Thymus (tissue), 14 donors: Measurements from ENCODE around the gene PSMD14. TPM values are rescaled to one million over a fixed set of nuclear protein-coding genes. Genes with fewer than 3 reads are reported as not detected.
"Not testable (repeated sequence)": the region's sequence is repeated elsewhere in the genome, so short reads cannot be mapped to it uniquely, and the experiment has no call there.

Experiments
- DNase-seq, 9 donors: peaks; one replicate each; pipeline ENCODE4 v3.0.0-alpha.2; 2013; ENCODE audit warnings: low spot score in 9 of 9, low read depth in 6 of 9, missing footprints in 1 of 9
- H3K27ac ChIP-seq, 2 donors: one replicate each; pipeline ENCODE4 v1.5.1; 2013; ENCODE audit warnings: control low read depth in 1 of 2, low read depth in 1 of 2, low read length in 1 of 2, mild to moderate bottlenecking in 1 of 2, moderate library complexity in 1 of 2
- H3K27me3 ChIP-seq, 2 donors: one replicate each; pipeline ENCODE4 v1.5.1; 2013; ENCODE audit warnings: low read length in 1 of 2; ENCODE audit not compliant: control insufficient read depth in 2 of 2, insufficient read depth in 1 of 2
- H3K36me3 ChIP-seq, 2 donors: one replicate each; pipeline ENCODE4 v1.5.1; 2013; ENCODE audit warnings: low read length in 1 of 2, mild to moderate bottlenecking in 1 of 2, moderate library complexity in 1 of 2; ENCODE audit not compliant: control insufficient read depth in 2 of 2, insufficient read depth in 2 of 2
- H3K4me1 ChIP-seq, 2 donors: one replicate each; pipeline ENCODE4 v1.5.1; 2013; ENCODE audit warnings: low read length in 2 of 2; ENCODE audit not compliant: control insufficient read depth in 2 of 2, insufficient read depth in 2 of 2
- H3K4me3 ChIP-seq, 2 donors: one replicate each; pipeline ENCODE4 v1.5.1; 2013; ENCODE audit warnings: low read length in 2 of 2, control low read depth in 1 of 2, mild to moderate bottlenecking in 1 of 2
- H3K9me3 ChIP-seq, 2 donors: one replicate each; pipeline ENCODE4 v1.5.1; 2013; ENCODE audit warnings: low read length in 1 of 2, mild to moderate bottlenecking in 1 of 2; ENCODE audit not compliant: control insufficient read depth in 2 of 2, insufficient read depth in 1 of 2
- whole genome bisulfite sequencing: extraction: QIAGEN DNeasy Blood & Tissue Kit; methylation state at CpG from one replicate; pipeline ENCODE4 v1.1.7; 2013; 5-methylcytosine and 5-hydroxymethylcytosine counted together
- long read RNA-seq, 10 donors: transcript quantifications; one replicate each; lab custom pipeline, GENCODE V29; 2026
- polyA plus RNA-seq: library from polyadenylated mRNA; stranded (reverse); fragments of 200-250 nt; gene quantifications from one replicate; pipeline ENCODE4 v1.2.3, GENCODE V29; 2013
- total RNA-seq: library from RNA; stranded (reverse); fragments of 120-200 nt; gene quantifications from one replicate; pipeline ENCODE4 v1.2.4, GENCODE V29; 2013
- donor health status: healthy.

PSMD14 gene
- total RNA-seq (67.4 TPM), polyA plus RNA-seq (37.9 TPM)
- long read RNA-seq, donor 1, transcript PSMD14-201 (12 exons, 1,954 nt): major isoform, 7 of 7 reads
- long read RNA-seq, donor 1, partial matches to known transcripts: 0 of 7 reads
- long read RNA-seq, donor 1, other reads (novel, unspliced or antisense): 0 of 7 reads
- long read RNA-seq, donor 2, full-length matches to known transcripts: 62 of 161 reads
- long read RNA-seq, donor 2, partial matches to known transcripts: 99 of 161 reads
- long read RNA-seq, donor 2, other reads (novel, unspliced or antisense): 0 of 161 reads
- long read RNA-seq, donor 3, full-length matches to known transcripts: 61 of 61 reads
- long read RNA-seq, donor 3, partial matches to known transcripts: 0 of 61 reads
- long read RNA-seq, donor 3, other reads (novel, unspliced or antisense): 0 of 61 reads
- long read RNA-seq, donor 4, full-length matches to known transcripts: 20 of 20 reads
- long read RNA-seq, donor 4, partial matches to known transcripts: 0 of 20 reads
- long read RNA-seq, donor 4, other reads (novel, unspliced or antisense): 0 of 20 reads
- long read RNA-seq, donor 5, full-length matches to known transcripts: 55 of 61 reads
- long read RNA-seq, donor 5, partial matches to known transcripts: 6 of 61 reads
- long read RNA-seq, donor 5, other reads (novel, unspliced or antisense): 0 of 61 reads
- long read RNA-seq, donor 6, full-length matches to known transcripts: 34 of 39 reads
- long read RNA-seq, donor 6, partial matches to known transcripts: 0 of 39 reads
- long read RNA-seq, donor 6, other reads (novel, unspliced or antisense): 5 of 39 reads
- long read RNA-seq, donor 7, full-length matches to known transcripts: 34 of 34 reads
- long read RNA-seq, donor 7, partial matches to known transcripts: 0 of 34 reads
- long read RNA-seq, donor 7, other reads (novel, unspliced or antisense): 0 of 34 reads
- long read RNA-seq, donor 8, transcript PSMD14-201 (12 exons, 1,954 nt): major isoform, 12 of 12 reads
- long read RNA-seq, donor 8, partial matches to known transcripts: 0 of 12 reads
- long read RNA-seq, donor 8, other reads (novel, unspliced or antisense): 0 of 12 reads
- long read RNA-seq, donor 9, transcript PSMD14-201 (12 exons, 1,954 nt): major isoform, 27 of 28 reads
- long read RNA-seq, donor 9, partial matches to known transcripts: 0 of 28 reads
- long read RNA-seq, donor 9, other reads (novel, unspliced or antisense): 0 of 28 reads
- long read RNA-seq, donor 10, transcript PSMD14-201 (12 exons, 1,954 nt): major isoform, 31 of 32 reads
- long read RNA-seq, donor 10, partial matches to known transcripts: 0 of 32 reads
- long read RNA-seq, donor 10, other reads (novel, unspliced or antisense): 0 of 32 reads

DNA sequence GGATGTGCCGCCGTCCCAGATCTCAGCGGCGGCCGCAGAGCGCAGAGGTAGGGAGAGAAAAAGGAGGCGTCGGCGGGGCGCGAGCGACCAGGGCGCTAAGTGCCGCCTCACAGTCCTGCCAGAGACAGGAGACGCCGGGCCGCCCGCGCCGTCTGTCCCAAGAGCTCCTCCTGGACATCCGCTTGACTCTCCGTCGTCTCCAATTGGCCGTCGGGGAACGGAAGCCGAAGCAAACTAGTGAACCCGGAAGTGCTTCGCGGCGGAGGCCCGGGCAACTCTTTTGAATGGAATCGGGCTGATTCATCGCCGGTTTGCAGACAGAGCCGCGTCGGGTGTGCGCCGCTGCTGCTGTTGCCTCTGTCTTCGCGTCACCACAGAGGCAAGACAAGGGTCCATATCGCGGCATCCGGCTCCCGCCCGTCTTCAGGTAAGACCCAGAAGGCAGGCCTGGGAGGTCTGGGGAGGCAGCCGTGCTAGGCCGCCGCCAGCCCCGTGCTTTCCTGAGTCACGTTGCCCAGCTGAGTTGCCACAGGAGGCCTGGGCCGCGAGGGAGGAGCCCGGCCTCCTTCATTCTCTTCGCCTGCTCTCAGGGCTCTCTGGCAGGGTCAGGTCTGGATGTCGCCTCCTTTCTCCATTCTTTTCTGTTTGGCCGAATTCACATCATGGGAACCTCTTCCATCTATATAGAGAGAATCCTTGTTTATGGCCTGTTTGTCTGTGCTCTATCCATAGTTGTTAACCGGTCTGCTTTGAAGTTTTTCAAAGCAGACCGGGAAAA is at the start of gene PSMD14:
Gene PSMD14 (plus strand): TSS at position 248 of the 778 bp plus-strand sequence. CDS start 10,401 bp downstream, outside the sequence.
- Histone ChIP-seq H3K4me1 (peaks cover 3 to 4% of the 10 kb centered on the region in 2 donors), H3K27me3 (no peaks in the 10 kb centered on the region), H3K27ac (peak within 1 kb of the TSS; percentile 88 to 89), H3K36me3 (peaks cover 0 to 5% of the 10 kb centered on the region in 2 donors), H3K4me3 (peak within 1 kb of the TSS; percentile 72 to 90), H3K9me3 (no peaks in the 10 kb centered on the region)
- WGBS: under 1% methylated on average over 60 of the region's 60 CpGs
- DNase-seq: peak; percentile 68 to 95 (median 86)

GRCh38 chr2:161265874-161266273 is 42.4 kb upstream of the PSMD14 start:
- no peaks in the 10 kb centered on the region for H3K4me1 ChIP-seq
- H3K4me3 ChIP-seq: no peak overlapping the region
- no peak overlapping the region for H3K27ac ChIP-seq
- no peaks in the 10 kb centered on the region for H3K9me3 ChIP-seq
- no peaks in the 10 kb centered on the region for H3K36me3 ChIP-seq
- H3K27me3 ChIP-seq: no peaks in the 10 kb centered on the region
- DNase-seq: no peak
- 97% methylated on average over 11 of the region's 11 CpGs for WGBS

DNA sequence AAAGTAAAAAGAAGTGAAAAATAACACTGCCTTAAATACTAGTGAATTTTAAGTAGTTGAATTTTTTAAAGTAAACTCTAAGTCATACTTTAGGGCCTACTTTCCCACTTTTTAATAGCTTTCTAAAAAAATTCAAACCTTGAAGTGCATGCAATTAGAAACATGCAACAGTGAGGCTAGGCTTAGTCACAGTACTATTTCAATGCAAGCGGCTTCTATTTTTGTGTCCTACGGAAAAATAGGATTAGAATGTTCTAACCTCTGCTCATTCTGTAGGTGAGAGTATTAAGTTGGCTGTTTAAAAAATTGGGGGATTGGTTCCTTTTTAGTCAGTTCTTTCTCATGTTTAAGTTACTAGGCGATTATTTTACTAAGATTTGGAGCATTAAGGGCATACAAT is 39.1 kb upstream of the PSMD14 start:
- no peaks in the 10 kb centered on the region for H3K36me3 ChIP-seq
- no peak overlapping the region for H3K4me3 ChIP-seq
- no peak overlapping the region for H3K27ac ChIP-seq
- H3K27me3 ChIP-seq: no peaks in the 10 kb centered on the region
- no peaks in the 10 kb centered on the region for H3K4me1 ChIP-seq
- 98% methylated on average over 3 of the region's 3 CpGs for WGBS
- peaks cover 0 to 3% of the 10 kb centered on the region in 2 donors for H3K9me3 ChIP-seq
- no peak for DNase-seq

GRCh38 chr2:161273038-161273760 is 35.0 kb upstream of the PSMD14 start:
- peak in 8 of 9 donors; percentile 18 to 74 (median 52) for DNase-seq

GRCh38 chr2:161278564-161279229 is 29.5 kb upstream of the PSMD14 start:
- DNase-seq: peak in 6 of 9 donors; percentile 4 to 28 (median 9)
- not testable (repeated sequence) for H3K27me3 ChIP-seq, H3K4me1 ChIP-seq, H3K27ac ChIP-seq, H3K36me3 ChIP-seq, H3K9me3 ChIP-seq, H3K4me3 ChIP-seq
- WGBS: 72% methylated on average over 11 of the region's 11 CpGs

More at GRCh38 chr2:161273038-161273760, 35.0 kb upstream of the PSMD14 start:
- Histone ChIP-seq H3K4me1 (no peaks in the 10 kb centered on the region), H3K4me3 (no peak overlapping the region), H3K27ac (no peak overlapping the region), H3K36me3 (no peaks in the 10 kb centered on the region), H3K27me3 (no peaks in the 10 kb centered on the region), H3K9me3 (peaks cover 0 to 3% of the 10 kb centered on the region in 2 donors)
- WGBS: 59% methylated on average over 5 of the region's 5 CpGs

DNA sequence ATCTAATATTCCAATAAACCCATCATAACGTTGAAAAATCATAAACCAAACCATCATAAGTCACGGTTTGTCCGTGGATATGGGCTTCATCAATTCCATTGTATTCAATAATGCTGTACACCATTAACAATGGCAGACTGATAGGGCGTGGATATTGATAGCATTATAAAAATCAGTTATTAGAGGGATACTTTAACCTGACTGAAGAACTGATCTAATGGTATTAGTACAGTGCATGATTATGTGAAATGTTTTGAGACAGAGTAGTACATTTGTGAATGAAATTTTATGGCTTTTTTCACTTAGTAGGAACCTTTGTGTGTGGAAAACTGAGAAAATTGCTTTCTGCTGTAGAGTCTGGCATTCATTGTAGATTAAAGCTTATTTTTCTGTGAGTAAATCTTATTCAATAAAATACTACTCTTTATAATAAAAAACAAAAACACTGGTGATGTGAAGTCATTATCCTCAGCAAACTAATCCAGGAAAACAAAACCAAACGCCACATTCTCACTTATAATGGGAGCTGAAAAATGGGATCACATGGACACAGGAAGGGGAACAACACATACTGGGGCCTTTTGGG is 28.9 kb upstream of the PSMD14 start:
- not testable (repeated sequence) for H3K4me3 ChIP-seq, H3K36me3 ChIP-seq, H3K27me3 ChIP-seq, DNase-seq, H3K9me3 ChIP-seq, H3K4me1 ChIP-seq, H3K27ac ChIP-seq
- WGBS: 84% methylated on average over 5 of the region's 5 CpGs

DNA sequence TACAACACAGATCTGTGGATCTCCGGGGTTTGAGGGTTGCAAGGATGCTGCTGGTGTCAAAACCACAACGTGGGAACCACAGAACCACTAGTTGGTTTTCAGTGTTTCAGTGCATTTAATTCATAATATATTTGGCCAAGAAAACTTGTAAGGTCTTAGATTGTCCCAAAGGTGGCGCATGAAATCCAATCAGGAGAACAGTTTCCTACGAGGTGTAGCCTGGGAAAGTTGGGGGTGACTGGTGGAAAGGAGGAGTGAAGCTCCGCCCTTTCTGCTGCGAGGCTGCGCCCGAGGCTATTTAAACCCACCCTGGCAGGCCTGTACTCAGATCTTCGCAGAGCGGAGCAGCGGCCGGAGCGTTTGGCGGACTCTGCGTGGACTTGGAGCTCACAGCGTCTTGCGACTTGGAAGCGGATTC is 27.3 kb upstream of the PSMD14 start:
- H3K9me3 ChIP-seq, H3K27me3 ChIP-seq, H3K4me3 ChIP-seq, H3K27ac ChIP-seq, H3K4me1 ChIP-seq, H3K36me3 ChIP-seq: not testable (repeated sequence)
- peak in 1 of 9 donors; percentile 1 for DNase-seq
- 75% methylated on average over 18 of the region's 18 CpGs for WGBS
